Femur (tissue), 1 donor: ENCODE measurements around the gene B3GLCT.
A peak's percentile ranks its signal among the peaks of the same experiment; 100 is the strongest.
"Not testable (repeated sequence)": the region's sequence is repeated elsewhere in the genome, so short reads cannot be mapped to it uniquely, and the experiment has no call there.

ENCODE experiments used
- DNase-seq: peaks from one replicate; pipeline ENCODE4 v3.0.0-alpha.2; 2017

The B3GLCT gene

DNA sequence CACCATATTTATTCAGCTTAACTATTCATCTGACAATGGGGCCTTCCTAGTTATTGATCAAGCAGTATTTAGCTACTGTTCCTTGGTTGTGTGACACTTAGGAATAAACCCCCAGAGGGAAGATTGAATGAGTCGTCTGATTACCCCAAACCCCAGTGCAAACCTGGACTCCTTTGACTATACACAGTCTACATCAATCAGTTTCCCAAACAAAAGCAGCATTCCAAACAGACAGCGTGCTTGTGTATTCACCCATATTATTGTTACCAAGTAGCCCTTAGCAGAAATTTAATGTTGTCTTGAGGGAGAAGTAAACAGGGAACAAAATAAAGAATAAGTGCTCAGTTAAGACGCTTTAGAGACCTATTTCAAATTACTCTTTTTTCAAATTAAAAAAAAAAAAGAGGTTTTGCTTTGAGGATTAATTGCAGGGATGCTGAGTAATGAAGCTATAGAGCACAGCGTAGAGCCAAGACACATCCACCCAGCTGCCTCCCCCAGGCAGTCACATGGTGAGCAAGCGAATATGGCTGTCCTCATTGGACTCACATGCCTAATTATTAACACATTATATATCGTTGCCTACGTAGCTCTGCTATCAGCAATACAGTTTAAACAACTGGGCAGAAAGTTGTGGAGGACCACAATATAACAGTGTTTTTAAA, 14.7 kb upstream of the B3GLCT start:
- DNase-seq: no peak

GRCh38 chr13:31191748-31192147, 8.0 kb upstream of the B3GLCT start:
- DNase-seq: no peak

- DNase-seq: peak; percentile 35
Measured at GRCh38 chr13:31192306-31192705, 7.5 kb upstream of the B3GLCT start.

GRCh38 chr13:31195616-31196015, 4.2 kb upstream of the B3GLCT start:
- DNase-seq: no peak

DNA sequence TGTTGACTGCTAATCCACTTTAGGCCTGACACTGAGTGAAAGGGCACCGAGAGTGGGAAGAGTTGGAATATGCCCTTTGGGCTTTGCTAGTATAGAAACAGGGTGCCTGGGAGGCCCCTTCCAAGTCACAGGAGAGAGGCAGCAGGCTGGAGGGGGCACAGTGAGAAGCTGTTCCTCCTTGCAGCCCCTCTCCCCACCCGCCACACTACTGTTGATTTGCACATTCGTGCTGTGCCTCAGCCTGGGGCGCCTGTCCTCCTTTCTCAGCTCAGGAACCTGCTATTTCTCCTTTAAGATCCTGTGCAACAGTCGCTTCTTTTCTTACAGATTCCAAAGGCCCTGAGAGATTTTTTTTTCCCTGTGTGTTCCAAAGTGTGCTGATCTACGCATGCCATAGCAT, 2.8 kb upstream of the B3GLCT start:
- no peak for DNase-seq

DNA sequence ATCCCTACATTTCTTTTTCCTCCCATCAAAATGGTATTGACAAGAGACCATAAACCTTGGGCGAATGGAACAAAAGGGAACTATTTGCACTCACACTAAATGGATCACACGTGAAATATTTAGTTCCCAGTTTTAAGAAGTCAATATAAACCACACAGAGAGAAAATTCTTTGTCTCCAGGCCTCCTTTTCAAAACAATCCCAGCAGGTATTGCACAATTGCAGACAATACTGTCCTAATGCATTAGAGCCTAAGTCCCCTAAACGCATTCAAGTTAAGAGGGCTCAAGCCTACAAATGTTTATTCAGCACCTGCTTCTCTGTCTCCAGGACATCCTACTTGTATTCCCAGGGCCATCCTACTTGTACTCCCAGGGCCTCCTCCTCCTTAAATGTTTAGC, 1.3 kb upstream of the B3GLCT start:
- no peak for DNase-seq

GRCh38 chr13:31199527-31199848, 287 bp upstream of the B3GLCT start:
- DNase-seq: no peak

- peak; percentile 65 for DNase-seq
Measured at GRCh38 chr13:31200637-31200971, 829 bp downstream of the B3GLCT start.

- DNase-seq: peak; percentile 44
Measured at GRCh38 chr13:31201341-31202031, 1.7 kb downstream of the B3GLCT start.

- no peak for DNase-seq
Measured at GRCh38 chr13:31204592-31204991, 4.8 kb downstream of the B3GLCT start.

GRCh38 chr13:31207661-31208552, 8.1 kb downstream of the B3GLCT start:
- DNase-seq: peak; percentile 68

GRCh38 chr13:31208559-31209122, 8.9 kb downstream of the B3GLCT start:
- DNase-seq: no peak

DNA sequence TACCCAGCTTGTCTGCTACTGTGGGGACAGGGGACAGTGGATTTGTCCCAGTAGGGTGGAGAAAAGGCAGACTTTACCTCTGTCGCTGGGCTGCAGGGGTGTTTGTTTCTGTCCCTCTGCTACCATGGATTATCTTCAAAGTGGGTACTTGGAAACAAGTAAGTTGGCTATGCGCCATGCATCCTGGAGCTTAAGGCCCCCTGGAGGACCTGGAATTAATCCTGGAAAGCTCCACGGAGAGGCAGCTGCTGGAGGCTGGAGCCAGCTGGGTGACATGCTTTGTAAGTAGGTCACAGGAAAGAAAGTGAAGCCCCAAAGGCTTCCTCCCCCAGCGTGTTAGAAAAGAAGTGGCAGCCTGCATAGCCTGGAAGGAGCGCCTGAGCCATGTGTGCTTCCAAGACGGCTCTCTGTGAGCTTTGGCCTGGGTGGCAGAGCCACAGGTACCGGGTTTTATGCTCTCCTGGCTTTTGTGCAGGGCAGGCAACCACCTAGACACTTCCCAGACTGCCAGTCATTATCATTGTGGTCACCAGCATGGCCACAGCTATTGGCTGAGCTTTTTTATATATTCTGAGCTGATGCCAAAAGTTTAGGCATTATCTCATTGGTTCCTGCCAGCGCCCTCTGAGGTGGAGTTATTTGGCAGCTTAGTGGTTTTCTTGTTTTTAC, 9.5 kb downstream of the B3GLCT start:
- peak; percentile 81 for DNase-seq

GRCh38 chr13:31209841-31210210, 10.1 kb downstream of the B3GLCT start:
- peak; percentile 40 for DNase-seq

DNA sequence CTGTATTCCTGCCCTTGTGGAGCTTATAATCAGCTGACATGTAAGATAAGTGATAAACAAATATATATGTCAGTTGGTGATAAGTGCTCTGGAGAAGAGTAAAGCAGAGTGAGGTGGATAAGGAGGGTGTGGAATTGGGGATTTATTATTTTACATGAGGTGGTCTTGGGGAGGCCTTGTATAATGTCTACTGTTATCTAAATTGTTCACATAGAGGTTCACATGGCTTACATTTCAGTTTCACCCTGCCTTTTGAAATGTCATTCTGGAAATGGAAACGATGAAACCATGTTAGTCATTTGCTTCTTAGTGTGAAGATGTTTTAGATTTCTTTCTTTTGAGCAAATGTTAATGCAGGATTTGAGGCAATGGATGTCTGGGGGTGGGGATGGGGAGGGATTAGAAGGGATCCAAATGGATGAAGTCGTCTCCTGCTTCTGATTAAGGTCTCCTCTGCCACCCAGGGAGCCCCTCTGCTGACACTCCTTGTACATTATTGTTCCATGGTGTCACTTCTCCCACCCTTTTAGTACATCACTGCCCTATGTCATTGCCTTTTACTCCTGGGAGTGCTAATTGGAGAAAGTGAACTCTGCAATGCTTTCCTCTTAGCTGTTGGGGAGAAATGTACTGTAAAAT, 14.0 kb downstream of the B3GLCT start:
- DNase-seq: no peak

- DNase-seq: no peak
Measured at GRCh38 chr13:31214435-31214834, 14.7 kb downstream of the B3GLCT start.

DNA sequence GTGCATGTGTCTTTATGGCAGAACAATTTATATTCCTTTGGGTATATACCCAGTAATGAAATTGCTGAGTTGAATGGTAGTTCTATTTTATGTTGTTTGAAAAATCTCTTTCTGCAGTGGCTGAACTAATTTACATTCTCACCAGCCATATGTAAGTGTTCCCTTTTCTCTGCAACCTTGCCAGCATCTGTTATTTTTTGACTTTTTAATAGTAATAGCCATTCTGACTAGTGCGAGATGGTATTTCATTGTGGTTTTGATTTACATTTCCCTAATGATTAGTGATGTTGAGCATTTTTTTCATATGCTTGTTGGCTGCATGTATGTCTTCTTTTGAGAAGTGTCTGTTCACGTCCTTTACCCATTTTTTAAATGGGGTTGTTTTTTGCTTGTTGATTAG, 17.1 kb downstream of the B3GLCT start:
- DNase-seq: not testable (repeated sequence)

DNA sequence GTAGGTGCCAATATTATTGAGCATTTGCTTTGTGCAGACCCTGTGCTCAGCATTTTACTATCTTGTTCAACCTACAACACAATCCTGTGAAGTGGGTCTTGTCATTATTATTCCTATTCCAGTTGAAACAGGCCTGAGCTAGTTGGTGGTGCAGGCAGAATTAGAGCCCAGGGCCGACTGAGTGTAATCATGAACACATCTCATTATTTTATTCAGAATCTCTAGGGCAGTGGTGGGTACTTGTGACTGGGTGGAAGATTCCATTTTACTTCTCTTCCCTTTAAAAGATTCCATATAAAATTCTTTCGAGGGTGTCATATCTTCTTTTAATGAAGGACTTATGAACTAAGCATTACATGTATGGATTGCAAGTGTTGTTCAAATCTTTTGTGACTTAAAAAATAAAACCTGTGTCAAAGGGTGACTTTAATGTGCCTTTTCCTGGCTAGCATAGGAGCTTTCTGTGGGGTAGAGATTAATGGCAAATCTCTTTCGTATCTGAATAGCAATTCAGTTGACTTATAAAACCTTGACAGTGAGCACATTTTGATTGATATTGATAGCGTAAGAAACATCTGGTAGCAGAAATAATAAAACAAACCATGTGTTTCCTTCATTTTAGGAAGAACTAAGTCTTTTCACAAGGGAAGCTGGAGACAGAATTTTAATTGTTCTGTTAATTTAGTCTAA, 20.3 kb downstream of the B3GLCT start:
- no peak for DNase-seq

GRCh38 chr13:31221057-31221456, 21.3 kb downstream of the B3GLCT start:
- DNase-seq: no peak

DNA sequence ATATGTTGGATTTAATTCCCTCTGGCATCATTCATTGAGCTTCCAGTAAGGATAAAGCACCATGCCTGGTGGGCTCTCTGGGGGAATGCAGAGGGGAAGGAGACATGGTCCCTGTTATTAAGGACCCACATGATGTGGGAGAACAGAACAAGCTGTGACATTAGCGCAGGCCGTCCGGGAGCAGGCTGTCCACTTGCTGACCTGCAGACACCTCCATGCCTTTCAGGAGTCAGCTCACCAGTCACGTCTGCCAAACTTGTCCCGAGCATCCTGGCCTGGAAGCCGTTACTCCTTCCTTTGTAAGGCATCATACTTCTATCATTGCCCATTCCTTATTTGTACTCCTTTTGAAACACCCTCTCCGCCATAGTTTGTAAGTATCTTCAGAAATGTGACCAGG, 23.4 kb downstream of the B3GLCT start:
- no peak for DNase-seq

- no peak for DNase-seq
Measured at GRCh38 chr13:31223640-31224039, 23.9 kb downstream of the B3GLCT start.

- DNase-seq: no peak
Measured at GRCh38 chr13:31224174-31224669, 24.4 kb downstream of the B3GLCT start.
